Measurements from ENCODE around the gene EXOC4.

- TF ChIP-seq POLR2A (IDR thresholded peaks at IDR 0.05; ENCODE audit: low read length): no peak
- no peak for TF ChIP-seq GATA1 (IDR thresholded peaks at IDR 0.05; ENCODE audit: low read depth, low read length)
Measured at GRCh38 chr7:133623721-133624120, 370.8 kb downstream of the EXOC4 start.

Data from erythroblast (primary cell).